HG03139 (cell line): ENCODE results near the gene AQP5.

ENCODE experiments used
- ATAC-seq: cut with Tn5 transposase; IDR thresholded peaks from one replicate; pipeline ENCODE4 v1.9.1; 2021; ENCODE audit not compliant: unreplicated experiment

The AQP5 gene

GRCh38 chr12:49949866-49950265, 11.8 kb upstream of the AQP5 start:
- no peak for ATAC-seq

- no peak for ATAC-seq
Measured at GRCh38 chr12:49950273-49951251, 11.1 kb upstream of the AQP5 start, which contains the start of gene AQP2. TSS of gene AQP2 (plus strand) at chr12:49950737. CDS start at chr12:49950831, 94 bp downstream.

- ATAC-seq = no peak
Measured at GRCh38 chr12:49951411-49952240, 10.0 kb upstream of the AQP5 start.

- no peak for ATAC-seq
Measured at GRCh38 chr12:49952391-49953055, 9.1 kb upstream of the AQP5 start.

GRCh38 chr12:49953151-49953550, 8.5 kb upstream of the AQP5 start:
- ATAC-seq = no peak

GRCh38 chr12:49953961-49954846, 7.5 kb upstream of the AQP5 start:
- ATAC-seq = no peak

- no peak for ATAC-seq
Measured at GRCh38 chr12:49954863-49955830, 6.5 kb upstream of the AQP5 start.

- ATAC-seq = no peak
Measured at GRCh38 chr12:49955899-49956662, 5.6 kb upstream of the AQP5 start.

GRCh38 chr12:49956663-49957569, 4.8 kb upstream of the AQP5 start:
- no peak for ATAC-seq

GRCh38 chr12:49957570-49957967, 4.1 kb upstream of the AQP5 start:
- ATAC-seq = no peak

GRCh38 chr12:49959685-49960473, 1.8 kb upstream of the AQP5 start:
- ATAC-seq = no peak

GRCh38 chr12:49960474-49961110, 1.1 kb upstream of the AQP5 start:
- ATAC-seq = no peak

GRCh38 chr12:49961993-49962764, 507 bp downstream of the AQP5 start:
- no peak for ATAC-seq

- no peak for ATAC-seq
Measured at GRCh38 chr12:49962861-49963765, 1.4 kb downstream of the AQP5 start.
